SK-N-SH (cell line): ENCODE data around the gene SLC39A3. TPM values are rescaled to one million over a fixed set of nuclear protein-coding genes. Genes with fewer than 3 reads are reported as not detected.

ENCODE experiments used
- CTCF ChIA-PET: fragments of 300-600, 350-600 bp; formaldehyde crosslinking; extraction: SDS; loops from one replicate; lab custom pipeline; 2021; lab: Yijun Ruan, JAX
- POLR2A ChIA-PET: fragments of 350-600 bp; sonication (Branson Sonifier 250); formaldehyde crosslinking; extraction: SDS; loops from one replicate; lab custom pipeline; 2020; ENCODE audit warnings: antibody characterized with exemption, inconsistent platforms; lab: Yijun Ruan, JAX
- DNase-seq: peaks from one replicate; pipeline ENCODE4 v3.0.0; 2012
- H2AFZ ChIP-seq: fragments of 200-600 bp; sonication (generic); 2 replicates; pipeline ENCODE4 v1.8.1; 2016; ENCODE audit warnings: antibody characterized with exemption, mild to moderate bottlenecking, low read depth
- H3F3A ChIP-seq: fragments of 200-600 bp; sonication (generic); replicated peaks from 2 replicates; pipeline ENCODE3; 2016; ENCODE audit warnings: antibody characterized with exemption, mild to moderate bottlenecking; ENCODE audit not compliant: insufficient read depth
- H3K27ac ChIP-seq, 2 experiments: fragments of 200-500 bp in 1 of 2; fragments of 200-600 bp in 1 of 2; sonication (Bioruptor generic) in 1 of 2; sonication (generic), shearing (Covaris generic) in 1 of 2; 2 replicates each; pipeline versions ENCODE4 v1.5.1 to v1.6.1; 2014 to 2016; ENCODE audit warnings: low read depth in 2 of 2, inconsistent platforms in 1 of 2, low read length in 1 of 2, mild to moderate bottlenecking in 1 of 2, mixed read lengths in 1 of 2
- H3K27me3 ChIP-seq: fragments of 200-600 bp; sonication (generic), shearing (Covaris generic); 2 replicates; pipeline ENCODE4 v1.6.1; 2016; ENCODE audit warnings: mixed run types; ENCODE audit not compliant: insufficient read depth
- H3K36me3 ChIP-seq, 2 experiments: fragments of 200-500 bp in 1 of 2; fragments of 200-600 bp in 1 of 2; sonication (Bioruptor generic) in 1 of 2; sonication (generic) in 1 of 2; replicated peaks in 1 of 2; 2 replicates each; pipeline versions ENCODE3 to v1.5.1; 2014 to 2016; ENCODE audit warnings: low read length in 1 of 2, mild to moderate bottlenecking in 1 of 2; ENCODE audit not compliant: insufficient read depth in 2 of 2, control insufficient read depth in 1 of 2
- H3K4me1 ChIP-seq, 2 experiments: fragments of 200-500 bp in 1 of 2; fragments of 200-600 bp in 1 of 2; sonication (Bioruptor generic) in 1 of 2; sonication (generic), shearing (Covaris generic) in 1 of 2; 2 replicates each; pipeline versions ENCODE4 v1.5.1 to v1.6.1; 2014 to 2016; ENCODE audit warnings: low read depth in 1 of 2, low read length in 1 of 2, mixed run types in 1 of 2; ENCODE audit not compliant: insufficient read depth in 2 of 2, control insufficient read depth in 1 of 2
- H3K4me2 ChIP-seq: fragments of 200-600 bp; sonication (generic), shearing (Covaris generic); 2 replicates; pipeline ENCODE4 v1.6.1; 2017; ENCODE audit warnings: mixed run types
- H3K4me3 ChIP-seq, 2 experiments: fragments of 200-500 bp in 1 of 2; fragments of 200-600 bp in 1 of 2; sonication (Bioruptor generic) in 1 of 2; sonication (generic), shearing (Covaris generic) in 1 of 2; 2 replicates each; pipeline versions ENCODE4 v1.5.1 to v1.8.1; 2014 to 2016; ENCODE audit warnings: low read depth in 2 of 2, inconsistent platforms in 1 of 2, low read length in 1 of 2, mild to moderate bottlenecking in 1 of 2, mixed read lengths in 1 of 2, moderate library complexity in 1 of 2
- H3K79me2 ChIP-seq: fragments of 200-600 bp; sonication (generic); 2 replicates; pipeline ENCODE4 v1.8.1; 2017; ENCODE audit warnings: mild to moderate bottlenecking; ENCODE audit not compliant: insufficient read depth
- H3K9ac ChIP-seq: fragments of 200-600 bp; sonication (generic); 2 replicates; pipeline ENCODE4 v1.6.1; 2017; ENCODE audit warnings: mixed run types
- H3K9me2 ChIP-seq: fragments of 200-600 bp; sonication (generic); 2 replicates; pipeline ENCODE4 v1.6.1; 2017; ENCODE audit warnings: mixed run types
- H3K9me3 ChIP-seq: fragments of 200-600 bp; sonication (generic); 2 replicates; pipeline ENCODE4 v1.6.1; 2017; ENCODE audit warnings: mixed run types, mild to moderate bottlenecking, moderate library complexity
- H4K20me1 ChIP-seq: fragments of 200-600 bp; sonication (generic); 2 replicates; pipeline ENCODE4 v1.6.1; 2017; ENCODE audit warnings: mild to moderate bottlenecking, mixed run types; ENCODE audit not compliant: insufficient read depth
- EP300 ChIP-seq, 2 experiments: IDR thresholded peaks; 2 replicates each; pipeline versions ENCODE4 v1.4.0 to v1.6.1; 2012; ENCODE audit warnings: borderline replicate concordance in 1 of 2, low read depth in 1 of 2, low read length in 1 of 2
- MXI1 ChIP-seq: IDR thresholded peaks from 2 replicates; pipeline ENCODE4 v1.6.1; 2012; ENCODE audit warnings: mild to moderate bottlenecking, low read depth, low read length, improper control_type of control experiment
- NRF1 ChIP-seq: IDR thresholded peaks from 2 replicates; pipeline ENCODE4 v1.6.1; 2012; ENCODE audit warnings: low read depth, mild to moderate bottlenecking, low read length
- POLR2AphosphoS5 ChIP-seq: IDR thresholded peaks from 2 replicates; pipeline ENCODE4 v1.6.1; 2012; ENCODE audit warnings: low read depth, low read length
- RAD21 ChIP-seq: IDR thresholded peaks from 2 replicates; pipeline ENCODE4 v1.6.1; 2012; ENCODE audit warnings: mild to moderate bottlenecking, low read length
- RCOR1 ChIP-seq: fragments of 150-350 bp; IDR thresholded peaks from 2 replicates; pipeline ENCODE4 v1.6.1; 2017; ENCODE audit warnings: antibody characterized with exemption, low read length
- RFX5 ChIP-seq: IDR thresholded peaks from 2 replicates; pipeline ENCODE4 v1.6.1; 2012; ENCODE audit warnings: mild to moderate bottlenecking, improper control_type of control experiment, low read length
- RXRA ChIP-seq: IDR thresholded peaks from 2 replicates; pipeline ENCODE4 v1.4.0; 2012; ENCODE audit warnings: low read depth, mild to moderate bottlenecking, borderline replicate concordance
- YY1 ChIP-seq: IDR thresholded peaks from 2 replicates; pipeline ENCODE4 v1.4.0; 2012; ENCODE audit warnings: low read depth, mild to moderate bottlenecking
- WGBS: methylation state at CpG from one replicate; pipeline ENCODE4 v1.1.6; 2017; ENCODE audit warnings: low lambda C conversion rate; 5-methylcytosine and 5-hydroxymethylcytosine counted together
- polyA plus RNA-seq, 3 experiments: library from polyadenylated mRNA; depleted of rRNA; stranded (reverse); fragments of >200 nt; gene quantifications; 2 replicates each; pipeline ENCODE4 v1.2.3, GENCODE V29; 2012
- TF ChIP-seq, protein P1 (sequence below): IDR thresholded peaks from 2 replicates; pipeline ENCODE4 v1.4.0; 2012; ENCODE audit warnings: low read depth
- TF ChIP-seq, protein P2 (sequence below): fragments of 200-600 bp; sonication (generic); IDR thresholded peaks from 2 replicates; pipeline ENCODE4 v1.6.1; 2017; ENCODE audit warnings: antibody characterized with exemption, mild to moderate bottlenecking, moderate library complexity
- TF ChIP-seq, protein P3 (sequence below): fragments of 150-350 bp; IDR thresholded peaks from 2 replicates; pipeline ENCODE4 v1.6.1; 2016; ENCODE audit warnings: mild to moderate bottlenecking, low read depth, low read length
- TF ChIP-seq, protein P4 (sequence below): IDR thresholded peaks from 2 replicates; pipeline ENCODE4 v1.4.0; 2012; ENCODE audit warnings: low read depth, borderline replicate concordance
- TF ChIP-seq, protein P5 (sequence below): IDR thresholded peaks from 2 replicates; pipeline ENCODE4 v1.4.0; 2012; ENCODE audit warnings: low read depth, borderline replicate concordance
- TF ChIP-seq, protein P6 (sequence below): fragments of 150-350 bp; IDR thresholded peaks from 2 replicates; pipeline ENCODE4 v1.6.1; 2017; ENCODE audit warnings: antibody characterized with exemption, low read length, low read depth, borderline replicate concordance

SLC39A3 gene
- polyA plus RNA-seq, 1 of the 3 experiments (the other 2 are of a cell fraction), result 45.2 TPM

DNA sequence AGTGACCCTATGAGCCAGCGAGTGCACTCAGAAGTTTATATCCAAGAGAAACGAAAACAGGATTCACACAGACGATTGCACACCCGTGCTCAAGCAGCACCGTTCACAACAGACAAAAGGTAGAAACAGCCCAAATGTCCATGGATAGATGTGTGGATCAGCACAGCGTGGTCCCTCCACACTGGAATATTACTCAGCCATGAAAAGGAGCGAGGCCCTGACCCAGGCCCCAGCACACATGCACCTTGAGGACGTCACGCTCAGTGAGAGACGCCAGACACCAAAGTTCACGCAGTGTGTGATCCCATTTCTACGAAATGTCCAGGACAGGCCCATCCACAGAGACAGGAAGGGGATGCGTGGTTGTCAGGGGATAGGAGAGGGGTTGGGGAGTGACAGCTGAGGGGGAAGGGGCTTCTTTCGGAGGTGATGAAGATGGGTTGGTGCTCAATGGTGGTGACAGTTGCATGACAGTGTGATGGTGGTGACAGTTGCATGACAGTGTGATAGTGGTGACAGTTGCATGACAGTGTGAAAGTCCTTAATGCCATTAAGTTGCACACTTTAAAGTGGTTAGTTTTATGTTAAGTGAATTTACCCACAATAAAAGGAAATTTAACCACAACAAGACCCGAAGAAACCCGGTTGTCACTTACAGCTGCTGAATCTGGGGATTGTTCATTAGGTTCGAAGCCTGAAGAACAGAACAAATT, 18.9 kb upstream of the SLC39A3 start:
- Histone ChIP-seq H3K9ac (no peak overlapping the region), H3K9me2 (no peaks in the 10 kb centered on the region), H2AFZ (no peak overlapping the region), H3K9me3 (no peaks in the 10 kb centered on the region), H3K4me1 (no peaks in the 10 kb centered on the region), H3K27me3 (no peaks in the 10 kb centered on the region), H3K4me2 (no peak overlapping the region), H3K4me3 (no peak overlapping the region), H4K20me1 (no peaks in the 10 kb centered on the region), H3K36me3 (peaks cover under 1 to 54% of the 10 kb centered on the region in 2 experiments), H3K79me2 (no peaks in the 10 kb centered on the region), H3K27ac (no peak overlapping the region), H3F3A (no peaks in the 10 kb centered on the region)
- ChIA-PET POLR2A (no interaction called here), CTCF (interaction anchor here (1.3 to 4.2 kb wide), 3 partner anchors 10 to 122 kb away, joined by 4 to 26 read pairs (median 6); no protein-coding TSS in a partner anchor)
- TF ChIP-seq, protein P1, sequence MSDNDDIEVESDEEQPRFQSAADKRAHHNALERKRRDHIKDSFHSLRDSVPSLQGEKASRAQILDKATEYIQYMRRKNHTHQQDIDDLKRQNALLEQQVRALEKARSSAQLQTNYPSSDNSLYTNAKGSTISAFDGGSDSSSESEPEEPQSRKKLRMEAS, result no peak
- 97% methylated on average over 17 of the region's 17 CpGs for WGBS
- no peak for DNase-seq

DNA sequence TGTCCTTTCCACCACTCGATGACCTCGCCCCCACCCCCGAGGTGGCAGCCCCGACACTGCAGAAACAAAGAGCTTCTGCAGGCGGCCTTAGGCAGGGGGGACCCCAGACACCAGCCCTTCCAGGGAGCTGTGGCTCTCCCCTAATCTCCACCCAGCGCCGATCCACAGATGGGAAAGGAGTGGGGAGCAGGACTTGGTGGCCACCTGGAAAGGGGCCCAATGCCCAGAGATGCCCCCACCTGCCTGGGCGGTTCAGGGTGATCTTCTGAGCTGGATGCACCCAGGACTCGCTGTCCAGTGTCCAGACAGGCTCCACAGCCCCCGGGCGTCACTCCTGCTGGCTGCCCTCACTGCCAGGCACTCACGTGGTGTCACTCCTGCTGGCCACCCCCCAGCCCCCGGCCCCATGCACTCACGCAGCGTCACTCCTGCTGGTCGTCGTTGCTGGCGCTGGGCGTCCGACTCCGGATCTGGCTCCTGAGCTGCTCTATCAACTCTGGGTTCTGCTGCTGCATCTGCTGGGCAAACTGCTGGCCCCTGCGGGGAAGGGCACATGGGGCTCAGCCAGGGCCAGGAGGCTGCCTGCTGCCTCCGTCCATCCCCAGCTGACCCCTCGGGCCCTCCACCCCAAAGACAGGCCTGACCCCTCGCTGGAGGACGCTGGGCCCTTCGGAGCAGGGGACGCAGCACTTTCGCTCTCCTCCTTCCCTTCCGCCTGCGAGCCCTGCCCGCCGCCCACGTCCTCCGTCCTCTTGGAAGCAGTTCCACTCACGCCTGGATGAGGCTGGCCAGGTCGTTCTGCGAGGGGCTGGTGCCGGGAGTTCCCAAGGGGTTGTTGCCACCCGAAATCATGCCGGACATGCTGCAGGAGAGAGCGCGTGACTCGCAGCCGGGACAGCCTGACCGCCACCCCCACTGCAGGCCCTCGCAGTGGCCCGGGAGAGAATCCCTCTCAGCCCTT, 17.4 kb upstream of the SLC39A3 start:
- Histone ChIP-seq H3K79me2 (no peaks in the 10 kb centered on the region), H3K9me2 (no peaks in the 10 kb centered on the region), H3K27me3 (no peaks in the 10 kb centered on the region), H3K4me1 (no peaks in the 10 kb centered on the region), H3K9me3 (no peaks in the 10 kb centered on the region), H4K20me1 (no peaks in the 10 kb centered on the region), H3K9ac (no peak overlapping the region), H3K4me3 (no peak overlapping the region), H3K4me2 (no peak overlapping the region), H3K27ac (no peak overlapping the region), H3K36me3 (peaks cover 0 to 40% of the 10 kb centered on the region in 2 experiments), H3F3A (no peaks in the 10 kb centered on the region), H2AFZ (no peak overlapping the region)
- ChIA-PET CTCF (interaction anchor here (1.0 to 4.2 kb wide), 3 partner anchors 8 to 120 kb away, joined by 4 to 26 read pairs (median 6); no protein-coding TSS in a partner anchor), POLR2A (no interaction called here)
- WGBS, result 95% methylated on average over 36 of the region's 48 CpGs
- DNase-seq, result no peak
- TF ChIP-seq MXI1 (no peak), RCOR1 (no peak), NRF1 (no peak), RFX5 (no peak), EP300 (IDR thresholded peaks at IDR 0.05; ENCODE audit: borderline replicate concordance in 1 of 2, low read depth in 1 of 2, low read length in 1 of 2) (no peak), POLR2AphosphoS5 (no peak), RAD21 (no peak), RXRA (no peak), YY1 (no peak)
- TF ChIP-seq, protein P2, sequence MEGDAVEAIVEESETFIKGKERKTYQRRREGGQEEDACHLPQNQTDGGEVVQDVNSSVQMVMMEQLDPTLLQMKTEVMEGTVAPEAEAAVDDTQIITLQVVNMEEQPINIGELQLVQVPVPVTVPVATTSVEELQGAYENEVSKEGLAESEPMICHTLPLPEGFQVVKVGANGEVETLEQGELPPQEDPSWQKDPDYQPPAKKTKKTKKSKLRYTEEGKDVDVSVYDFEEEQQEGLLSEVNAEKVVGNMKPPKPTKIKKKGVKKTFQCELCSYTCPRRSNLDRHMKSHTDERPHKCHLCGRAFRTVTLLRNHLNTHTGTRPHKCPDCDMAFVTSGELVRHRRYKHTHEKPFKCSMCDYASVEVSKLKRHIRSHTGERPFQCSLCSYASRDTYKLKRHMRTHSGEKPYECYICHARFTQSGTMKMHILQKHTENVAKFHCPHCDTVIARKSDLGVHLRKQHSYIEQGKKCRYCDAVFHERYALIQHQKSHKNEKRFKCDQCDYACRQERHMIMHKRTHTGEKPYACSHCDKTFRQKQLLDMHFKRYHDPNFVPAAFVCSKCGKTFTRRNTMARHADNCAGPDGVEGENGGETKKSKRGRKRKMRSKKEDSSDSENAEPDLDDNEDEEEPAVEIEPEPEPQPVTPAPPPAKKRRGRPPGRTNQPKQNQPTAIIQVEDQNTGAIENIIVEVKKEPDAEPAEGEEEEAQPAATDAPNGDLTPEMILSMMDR, result no peak
- TF ChIP-seq, protein P3, sequence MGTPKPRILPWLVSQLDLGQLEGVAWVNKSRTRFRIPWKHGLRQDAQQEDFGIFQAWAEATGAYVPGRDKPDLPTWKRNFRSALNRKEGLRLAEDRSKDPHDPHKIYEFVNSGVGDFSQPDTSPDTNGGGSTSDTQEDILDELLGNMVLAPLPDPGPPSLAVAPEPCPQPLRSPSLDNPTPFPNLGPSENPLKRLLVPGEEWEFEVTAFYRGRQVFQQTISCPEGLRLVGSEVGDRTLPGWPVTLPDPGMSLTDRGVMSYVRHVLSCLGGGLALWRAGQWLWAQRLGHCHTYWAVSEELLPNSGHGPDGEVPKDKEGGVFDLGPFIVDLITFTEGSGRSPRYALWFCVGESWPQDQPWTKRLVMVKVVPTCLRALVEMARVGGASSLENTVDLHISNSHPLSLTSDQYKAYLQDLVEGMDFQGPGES, result no peak
- TF ChIP-seq, protein P1, result no peak
- TF ChIP-seq, protein P4, sequence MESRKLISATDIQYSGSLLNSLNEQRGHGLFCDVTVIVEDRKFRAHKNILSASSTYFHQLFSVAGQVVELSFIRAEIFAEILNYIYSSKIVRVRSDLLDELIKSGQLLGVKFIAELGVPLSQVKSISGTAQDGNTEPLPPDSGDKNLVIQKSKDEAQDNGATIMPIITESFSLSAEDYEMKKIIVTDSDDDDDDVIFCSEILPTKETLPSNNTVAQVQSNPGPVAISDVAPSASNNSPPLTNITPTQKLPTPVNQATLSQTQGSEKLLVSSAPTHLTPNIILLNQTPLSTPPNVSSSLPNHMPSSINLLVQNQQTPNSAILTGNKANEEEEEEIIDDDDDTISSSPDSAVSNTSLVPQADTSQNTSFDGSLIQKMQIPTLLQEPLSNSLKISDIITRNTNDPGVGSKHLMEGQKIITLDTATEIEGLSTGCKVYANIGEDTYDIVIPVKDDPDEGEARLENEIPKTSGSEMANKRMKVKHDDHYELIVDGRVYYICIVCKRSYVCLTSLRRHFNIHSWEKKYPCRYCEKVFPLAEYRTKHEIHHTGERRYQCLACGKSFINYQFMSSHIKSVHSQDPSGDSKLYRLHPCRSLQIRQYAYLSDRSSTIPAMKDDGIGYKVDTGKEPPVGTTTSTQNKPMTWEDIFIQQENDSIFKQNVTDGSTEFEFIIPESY, result no peak
- TF ChIP-seq, protein P5, sequence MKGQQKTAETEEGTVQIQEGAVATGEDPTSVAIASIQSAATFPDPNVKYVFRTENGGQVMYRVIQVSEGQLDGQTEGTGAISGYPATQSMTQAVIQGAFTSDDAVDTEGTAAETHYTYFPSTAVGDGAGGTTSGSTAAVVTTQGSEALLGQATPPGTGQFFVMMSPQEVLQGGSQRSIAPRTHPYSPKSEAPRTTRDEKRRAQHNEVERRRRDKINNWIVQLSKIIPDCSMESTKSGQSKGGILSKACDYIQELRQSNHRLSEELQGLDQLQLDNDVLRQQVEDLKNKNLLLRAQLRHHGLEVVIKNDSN, result no peak
- TF ChIP-seq, protein P6, sequence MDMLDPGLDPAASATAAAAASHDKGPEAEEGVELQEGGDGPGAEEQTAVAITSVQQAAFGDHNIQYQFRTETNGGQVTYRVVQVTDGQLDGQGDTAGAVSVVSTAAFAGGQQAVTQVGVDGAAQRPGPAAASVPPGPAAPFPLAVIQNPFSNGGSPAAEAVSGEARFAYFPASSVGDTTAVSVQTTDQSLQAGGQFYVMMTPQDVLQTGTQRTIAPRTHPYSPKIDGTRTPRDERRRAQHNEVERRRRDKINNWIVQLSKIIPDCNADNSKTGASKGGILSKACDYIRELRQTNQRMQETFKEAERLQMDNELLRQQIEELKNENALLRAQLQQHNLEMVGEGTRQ, result no peak
